HT1080 (cell line): ENCODE results near the gene AGAP5. TPM values are rescaled to one million over a fixed set of nuclear protein-coding genes. Genes with fewer than 3 reads are reported as not detected.

Experiments
- DNase-seq: peaks from one replicate; pipeline ENCODE4 v3.0.0-alpha.2; 2015; ENCODE audit warnings: low read depth
- total RNA-seq: library from RNA; depleted of rRNA; stranded (reverse); fragments of >200 nt; shearing (Covaris generic); gene quantifications from 2 replicates; pipeline ENCODE4 v1.2.3, GENCODE V29; 2014

AGAP5 gene
- total RNA-seq, 1 experiment from 2014 or later, result 1.6 TPM

DNA sequence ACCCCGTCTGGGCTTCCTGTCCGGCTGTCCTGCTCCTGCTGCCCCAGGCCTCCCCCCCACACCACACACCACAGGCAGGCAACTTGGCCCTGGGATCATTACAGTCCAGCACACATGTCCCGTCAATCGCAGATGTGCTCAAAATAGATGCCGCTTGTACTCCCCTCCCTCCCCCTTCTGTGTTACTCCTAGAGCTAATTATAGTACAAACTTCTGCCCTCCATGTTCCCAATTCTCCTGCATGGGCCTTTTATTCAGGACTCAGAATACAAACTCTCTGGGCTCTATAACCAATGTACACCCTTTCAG lies 42.0 kb downstream of the AGAP5 start, which contains the start of gene SYNPO2L:
Gene SYNPO2L (minus strand): TSS at position 40 of the 309 bp plus-strand sequence. CDS start 107 bp downstream, outside the sequence.
- no peak for DNase-seq

DNA sequence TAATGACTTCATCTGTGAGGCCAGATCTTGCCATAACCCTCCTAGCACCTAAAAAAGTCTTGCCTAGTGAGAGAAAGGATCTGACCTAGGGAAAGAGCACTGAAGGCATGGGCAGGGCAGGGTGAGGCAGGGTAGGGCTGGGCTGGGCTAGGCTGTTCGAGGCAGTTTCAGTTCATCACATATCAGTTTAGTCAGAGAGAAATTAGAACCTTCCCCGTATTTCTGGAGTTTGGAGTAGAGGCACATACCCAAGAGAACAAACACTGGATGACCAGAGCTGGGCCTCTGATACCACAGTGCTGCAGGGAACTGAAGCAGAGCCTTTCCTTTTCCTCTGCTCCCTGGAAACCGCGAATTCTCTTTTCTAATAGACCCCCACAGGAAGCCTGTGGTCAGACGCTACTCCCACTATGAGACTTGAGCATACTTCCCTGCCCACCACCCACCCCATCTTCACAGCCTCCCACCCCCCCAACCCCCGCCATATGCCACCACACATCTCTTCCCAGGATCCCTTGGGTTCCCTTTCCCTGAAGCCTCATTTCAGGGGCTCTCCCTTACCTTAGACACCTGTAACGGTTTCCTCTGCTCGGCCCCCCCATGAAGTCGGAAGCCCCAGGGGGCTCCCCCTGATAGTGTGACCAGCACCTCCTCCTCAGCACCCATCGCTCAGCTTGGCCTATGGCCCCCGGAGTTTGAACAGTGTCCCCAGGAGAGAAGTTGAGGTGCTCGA lies 42.5 kb downstream of the AGAP5 start:
- no peak for DNase-seq

DNA sequence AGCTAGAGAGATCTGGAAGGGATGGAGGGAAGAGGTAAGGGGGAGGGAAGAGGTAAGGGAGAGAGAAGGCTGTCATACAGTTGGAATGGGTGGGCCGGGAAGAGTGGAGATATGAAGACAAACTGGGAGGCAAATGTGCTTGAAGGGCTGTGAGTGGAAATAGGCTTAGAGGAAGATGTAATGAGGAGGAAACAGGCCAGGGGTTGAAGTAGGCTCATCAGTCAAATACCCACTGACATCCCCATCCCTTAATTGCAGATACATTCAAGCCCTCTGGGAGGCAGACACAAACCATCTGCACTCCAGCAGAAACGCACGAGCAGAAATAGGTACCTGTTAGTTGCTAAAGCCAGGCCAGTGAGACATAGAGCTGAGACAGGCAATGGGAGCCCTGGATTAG lies 44.2 kb downstream of the AGAP5 start:
- peak; percentile 43 for DNase-seq

DNA sequence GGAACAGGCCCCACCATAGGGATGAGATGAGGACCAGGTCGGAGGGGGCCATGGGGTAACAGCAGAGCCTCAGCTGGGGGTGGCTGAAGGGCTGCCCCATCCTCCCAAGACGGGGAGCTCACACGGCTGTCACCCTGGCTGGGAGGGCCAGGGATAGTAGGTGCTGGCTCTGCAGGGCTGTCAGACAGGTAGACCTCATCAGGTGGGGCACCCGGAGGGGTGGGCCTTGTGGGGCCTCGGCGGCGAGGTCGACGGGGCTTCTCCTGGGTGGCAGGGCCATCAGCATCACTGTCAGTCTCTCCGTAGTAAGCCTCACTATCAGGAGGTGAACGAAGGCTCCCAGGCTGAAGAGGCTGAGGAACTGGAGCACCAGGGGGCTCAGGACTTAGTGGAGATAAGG lies 44.7 kb downstream of the AGAP5 start:
- DNase-seq, result no peak

DNA sequence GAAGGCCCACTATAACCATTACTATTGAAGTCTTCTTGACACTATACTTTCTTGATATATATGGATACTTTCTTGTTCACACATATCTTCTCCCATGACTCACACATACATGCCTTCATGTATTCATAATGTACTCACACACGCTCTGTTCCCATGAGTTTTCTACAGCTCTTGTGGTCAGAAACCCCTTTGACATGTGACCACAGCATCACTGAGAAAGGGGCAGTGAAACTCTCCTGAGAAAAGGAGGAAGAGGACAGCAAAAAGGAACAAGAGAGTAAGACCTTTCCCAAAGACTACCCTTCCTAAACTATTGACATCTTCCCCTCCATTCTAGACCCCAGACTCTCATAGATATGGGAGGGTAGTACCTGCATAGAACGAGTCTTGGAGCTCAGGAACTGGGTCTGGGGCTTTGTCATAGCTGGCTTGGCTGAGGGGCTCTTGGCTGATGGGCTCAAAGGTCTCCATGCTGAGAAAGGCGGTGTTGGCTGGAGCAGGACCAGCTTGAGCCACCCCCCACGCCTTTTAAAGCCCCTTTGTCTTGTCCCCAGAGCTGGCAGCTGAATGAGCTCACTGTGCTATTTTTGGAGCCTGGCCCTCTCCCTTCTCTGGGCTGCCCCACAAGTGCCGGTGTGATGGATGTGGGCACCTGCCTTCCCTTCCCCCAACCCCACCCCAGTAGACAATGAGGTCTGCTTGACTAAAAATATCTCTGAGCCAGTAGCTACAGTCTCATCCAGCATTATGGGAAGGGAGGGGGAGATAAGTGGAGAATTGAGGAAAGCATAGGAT lies 47.2 kb downstream of the AGAP5 start:
- peak; percentile 81 for DNase-seq

- no peak for DNase-seq
These were observed 47.9 kb downstream of the AGAP5 start for GRCh38 chr10:73649876-73650536.

GRCh38 chr10:73648975-73649829 lies 48.7 kb downstream of the AGAP5 start:
- DNase-seq, result peak; percentile 14

DNA sequence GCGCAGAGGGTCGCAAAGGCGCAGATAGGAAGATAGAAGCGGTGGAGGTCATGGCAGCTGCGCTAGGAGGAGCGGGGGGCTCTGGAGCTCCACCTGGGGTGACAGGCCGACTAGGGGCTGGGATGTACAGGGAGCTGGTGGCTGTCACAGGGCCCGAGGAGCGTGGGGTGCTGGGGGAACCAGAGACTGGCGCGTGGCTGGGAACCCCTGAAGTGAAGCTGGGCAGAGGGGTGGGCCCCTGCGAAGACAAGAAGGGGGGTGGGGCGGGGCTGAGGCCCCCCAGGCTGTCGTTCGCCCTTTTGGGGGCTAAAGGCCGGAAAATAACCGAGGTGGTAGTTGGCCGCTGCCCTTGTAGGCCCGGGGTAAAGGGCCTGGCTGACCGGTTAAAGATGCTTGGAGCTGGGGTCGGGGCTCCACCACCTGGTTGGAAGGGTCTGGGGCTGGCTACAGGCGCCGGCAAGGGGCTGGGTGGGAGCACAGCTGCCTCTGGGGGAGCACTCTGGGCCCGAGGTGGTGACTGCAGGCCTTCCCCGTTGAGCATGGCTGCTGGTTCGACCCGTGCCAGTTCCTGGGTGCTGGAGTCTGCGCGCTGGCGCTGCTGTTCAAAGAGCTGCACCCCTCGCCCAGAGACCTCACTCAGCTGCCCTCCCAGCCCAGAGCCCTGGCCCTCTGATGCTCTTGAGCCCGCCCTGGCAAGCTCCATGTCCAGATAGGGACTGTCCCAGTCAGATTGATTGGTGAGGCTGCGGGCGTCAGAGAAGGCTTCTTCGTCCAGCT lies 49.8 kb downstream of the AGAP5 start:
- DNase-seq, result no peak

- no peak for DNase-seq
These were observed 50.6 kb downstream of the AGAP5 start for GRCh38 chr10:73647211-73647874.

DNA sequence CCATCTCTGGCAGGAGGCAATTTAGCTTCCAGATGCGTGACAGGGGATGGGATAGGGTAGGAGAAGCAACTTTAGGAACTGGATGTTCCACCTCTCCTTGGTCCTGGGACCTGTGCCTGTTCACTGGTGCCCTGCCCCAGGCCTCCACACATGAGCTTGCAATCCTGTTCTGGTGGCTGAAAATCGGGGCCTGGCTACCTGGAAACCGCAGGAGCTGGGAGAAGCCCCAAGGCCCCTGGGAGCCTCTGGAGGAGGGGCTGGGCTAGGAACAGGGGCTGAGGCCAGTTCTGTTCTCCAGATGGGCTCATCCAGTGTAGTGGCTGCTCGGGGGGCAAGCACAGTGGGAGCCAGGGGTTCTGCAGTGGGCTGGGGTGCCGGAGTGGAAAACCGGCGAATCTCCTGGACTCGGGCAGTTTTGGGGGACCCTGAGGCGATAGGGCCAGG lies 51.3 kb downstream of the AGAP5 start:
- DNase-seq, result no peak

DNA sequence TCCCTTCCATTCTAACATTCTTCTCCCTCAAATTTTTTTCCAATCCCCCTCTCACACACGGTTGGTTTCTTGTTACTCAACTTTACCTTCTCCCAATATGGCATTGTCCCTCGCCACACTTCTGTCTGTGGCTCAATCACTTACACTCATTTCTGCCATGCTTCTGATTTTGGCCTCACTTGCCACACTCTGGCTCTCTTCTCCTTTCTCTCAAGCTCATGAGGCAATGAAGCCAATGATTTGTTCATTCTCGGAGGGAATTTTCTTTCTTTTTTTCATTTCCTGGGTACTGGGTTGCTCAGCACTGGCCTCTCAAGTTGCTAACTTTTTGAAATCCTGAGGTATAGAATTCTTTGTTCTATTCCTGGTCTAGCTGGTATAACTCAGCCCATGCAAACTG lies 52.7 kb downstream of the AGAP5 start:
- no peak for DNase-seq

- DNase-seq, result no peak
These were observed 53.1 kb downstream of the AGAP5 start for GRCh38 chr10:73644767-73645166.

DNA sequence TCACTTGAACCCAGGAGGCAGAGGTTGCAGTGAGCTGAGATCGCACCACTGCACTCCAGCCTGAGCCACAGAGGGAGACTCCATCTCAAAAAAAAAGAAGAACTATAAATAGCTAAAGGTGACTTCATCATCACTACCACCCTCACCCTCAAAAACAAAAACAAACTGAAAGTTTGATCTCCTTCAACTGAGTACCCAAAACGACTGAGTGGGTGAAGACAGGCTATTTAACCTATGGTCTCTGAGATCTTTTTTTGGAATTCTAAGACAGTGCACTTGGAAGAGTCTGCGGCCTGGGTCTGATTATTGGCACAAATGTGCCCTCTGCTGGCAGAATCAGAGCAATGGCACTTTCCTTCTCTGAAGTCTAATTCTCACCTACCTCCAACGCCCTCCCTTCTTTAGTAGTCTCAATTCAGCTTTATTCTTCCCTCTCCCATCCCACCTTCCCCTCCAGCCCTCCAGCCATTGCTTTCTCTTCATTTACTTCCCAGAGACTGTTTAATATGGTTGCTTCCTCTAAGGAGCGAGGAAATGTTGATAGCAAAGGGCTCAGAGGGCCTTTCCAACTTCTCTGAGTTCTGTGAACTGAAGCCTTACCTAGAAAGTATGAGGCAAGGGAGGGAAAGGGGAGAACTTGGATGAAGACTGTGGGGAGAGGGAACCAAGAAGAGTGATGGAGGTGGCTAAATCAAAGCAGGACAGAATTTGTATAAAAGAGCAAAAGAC lies 53.7 kb downstream of the AGAP5 start:
- peak; percentile 63 for DNase-seq

DNA sequence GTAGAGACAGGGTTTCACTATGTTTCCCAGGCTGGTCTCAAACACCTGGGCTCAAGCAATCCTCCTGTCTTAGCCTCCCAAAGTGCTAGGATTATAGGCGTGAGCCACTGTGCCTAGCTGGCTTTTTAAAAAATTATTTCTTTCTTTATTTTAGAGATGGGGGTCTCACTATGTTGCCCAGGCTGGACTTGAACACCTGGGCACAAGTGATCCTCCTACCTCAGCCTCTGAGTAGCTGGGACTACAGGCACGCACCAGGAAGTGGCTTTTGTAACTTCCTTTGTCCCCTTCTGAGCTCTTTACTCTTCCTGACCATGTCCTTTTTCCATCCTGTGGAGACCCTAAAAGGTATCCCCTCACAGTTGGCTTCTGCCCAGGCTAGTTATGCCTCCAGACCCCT lies 54.5 kb downstream of the AGAP5 start:
- no peak for DNase-seq

GRCh38 chr10:73641328-73642060 lies 56.4 kb downstream of the AGAP5 start, which contains the start of gene MYOZ1:
Gene MYOZ1, minus strand, starts transcription at chr10:73641474. Its CDS starts 1,457 bp downstream, at chr10:73640017.
- no peak for DNase-seq

- DNase-seq, result no peak
These were observed 58.6 kb downstream of the AGAP5 start for GRCh38 chr10:73639286-73639685.

GRCh38 chr10:73635781-73636180 lies 62.1 kb downstream of the AGAP5 start:
- DNase-seq, result no peak

- no peak for DNase-seq
These were observed 63.5 kb downstream of the AGAP5 start for GRCh38 chr10:73634421-73634820.
